ENCODE results near the gene PTDSS2. TPM values are rescaled to one million over a fixed set of nuclear protein-coding genes. Genes with fewer than 3 reads are reported as not detected.

The PTDSS2 gene
- total RNA-seq, 2 donors from 2014 or later: 26.8 to 32.5 TPM

DNA sequence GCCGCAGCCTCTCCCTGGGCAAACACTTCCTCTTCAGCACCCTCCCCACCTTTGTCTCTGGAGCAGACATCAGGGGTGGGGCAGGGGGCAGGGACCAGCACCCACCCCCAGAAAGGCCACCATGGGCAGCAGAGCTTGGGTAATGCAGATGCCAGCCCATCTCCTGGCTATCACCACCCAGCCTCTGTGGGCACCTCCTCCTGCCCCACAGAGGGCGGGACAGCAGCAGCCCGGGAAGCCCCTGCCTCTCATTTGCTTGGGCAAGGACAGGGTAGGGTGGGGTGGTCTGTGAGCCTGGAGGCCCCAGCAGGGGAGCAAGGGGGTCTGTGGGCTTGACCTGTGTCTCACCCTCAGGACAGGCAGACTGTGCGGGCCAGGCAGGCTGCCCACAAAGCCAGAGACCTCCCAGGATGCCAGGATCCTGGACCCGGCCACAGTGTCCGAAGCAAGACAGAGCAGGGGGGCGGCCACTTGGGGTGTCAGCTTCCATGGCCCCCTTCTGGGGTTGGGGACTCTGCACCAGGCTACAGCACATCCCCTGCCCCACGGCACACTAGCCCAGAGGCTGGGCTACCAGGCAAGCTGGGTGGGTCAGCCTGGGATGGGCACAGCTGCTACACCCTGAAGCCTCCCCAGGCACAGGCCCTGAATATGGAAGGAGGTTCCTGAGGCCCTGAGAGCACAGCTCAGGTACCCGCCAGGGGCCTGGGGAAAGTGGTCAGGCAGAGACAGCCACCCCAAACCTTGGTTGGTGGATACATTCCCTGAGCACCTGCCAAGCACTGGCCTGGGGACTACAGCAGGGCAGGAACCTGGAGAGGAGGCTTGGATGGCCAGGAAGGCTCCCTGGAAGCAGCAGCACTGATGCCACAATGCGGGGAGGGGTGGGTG is 52.5 kb downstream of the PTDSS2 start:
- Histone ChIP-seq H3K4me3 (peak overlapping the region in 1 of 2 donors; percentile 58), H3K36me3 (peaks cover 44% of the 10 kb centered on the region), H3K27ac (peak overlapping the region; percentile 100), H3K4me1 (peaks cover 0 to 68% of the 10 kb centered on the region in 2 donors), H3K9me3 (no peaks in the 10 kb centered on the region), H3K27me3 (no peaks in the 10 kb centered on the region)
- no peak for TF ChIP-seq CTCF (IDR thresholded peaks at IDR 0.05)
- no peak for DNase-seq (ENCODE audit: low spot score)

- H3K4me1 ChIP-seq: peaks cover 0 to 73% of the 10 kb centered on the region in 2 donors
- H3K4me3 ChIP-seq: peak overlapping the region; percentile 50 to 58
- H3K9me3 ChIP-seq: no peaks in the 10 kb centered on the region
- DNase-seq (ENCODE audit: low spot score): peak; percentile 86
- H3K27ac ChIP-seq: peak overlapping the region; percentile 100
- no peak for TF ChIP-seq CTCF (IDR thresholded peaks at IDR 0.05)
- H3K27me3 ChIP-seq: no peaks in the 10 kb centered on the region
- H3K36me3 ChIP-seq: peaks cover 39% of the 10 kb centered on the region
Measured at GRCh38 chr11:503179-503981, 53.3 kb downstream of the PTDSS2 start.

GRCh38 chr11:504053-504993 is 54.2 kb downstream of the PTDSS2 start:
- TF ChIP-seq CTCF (IDR thresholded peaks at IDR 0.05): no peak
- Histone ChIP-seq H3K4me3 (peak overlapping the region; percentile 50 to 58), H3K36me3 (peaks cover 37% of the 10 kb centered on the region), H3K27ac (peak overlapping the region; percentile 100), H3K9me3 (no peaks in the 10 kb centered on the region), H3K4me1 (peaks cover 0 to 65% of the 10 kb centered on the region in 2 donors), H3K27me3 (no peaks in the 10 kb centered on the region)
- peak; percentile 79 for DNase-seq (ENCODE audit: low spot score)

DNA sequence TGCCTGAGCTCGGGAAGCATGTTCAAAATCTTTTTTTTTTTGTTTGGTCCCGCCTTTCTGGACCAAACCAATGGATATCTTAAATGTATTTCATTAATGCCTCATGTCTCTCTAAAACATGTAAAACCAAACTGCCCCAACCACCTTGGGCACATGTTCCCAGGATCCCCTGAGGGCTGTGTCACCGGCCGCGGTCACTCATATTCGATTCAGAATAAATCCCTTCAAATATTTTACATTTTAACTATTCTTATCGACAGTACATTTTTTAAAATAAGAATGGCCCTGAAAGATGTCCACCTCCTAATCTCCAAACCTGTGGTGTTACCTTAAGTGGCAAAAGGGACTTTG is 54.9 kb downstream of the PTDSS2 start:
- H3K4me3 ChIP-seq: peak overlapping the region; percentile 50 to 58
- TF ChIP-seq CTCF (IDR thresholded peaks at IDR 0.05): no peak
- peaks cover 35% of the 10 kb centered on the region for H3K36me3 ChIP-seq
- H3K27ac ChIP-seq: peak overlapping the region; percentile 100
- H3K9me3 ChIP-seq: no peaks in the 10 kb centered on the region
- DNase-seq (ENCODE audit: low spot score): no peak
- no peaks in the 10 kb centered on the region for H3K27me3 ChIP-seq
- peaks cover 0 to 65% of the 10 kb centered on the region in 2 donors for H3K4me1 ChIP-seq

All from right atrium auricular region (tissue), 2 donors.